GM06990 (cell line): Measurements from ENCODE around the gene ARG2.

Experiments
- DNase-seq: peaks from one replicate; pipeline ENCODE4 v3.0.0-alpha.2; 2011; ENCODE audit not compliant: insufficient read length; ENCODE audit errors: extremely low read depth
- H3K27me3 ChIP-seq: replicated peaks from 2 replicates; pipeline ENCODE4 v1.6.0; 2011; ENCODE audit warnings: low read length; ENCODE audit not compliant: control insufficient read depth, insufficient read depth
- H3K36me3 ChIP-seq: 2 replicates; pipeline ENCODE4 v1.5.1; 2011; ENCODE audit warnings: low read length; ENCODE audit not compliant: control insufficient read depth, insufficient read depth
- H3K4me3 ChIP-seq: replicated peaks from 2 replicates; pipeline ENCODE4 v1.5.1; 2011; ENCODE audit warnings: low read depth, mild to moderate bottlenecking, control low read depth, low read length
- TF ChIP-seq, protein P1 (sequence below): IDR thresholded peaks from 2 replicates; pipeline ENCODE4 v1.5.1; 2011; ENCODE audit warnings: low read length, control low read depth, mild to moderate bottlenecking, inconsistent platforms; ENCODE audit not compliant: insufficient read depth, poor library complexity, severe bottlenecking

The ARG2 gene

DNA sequence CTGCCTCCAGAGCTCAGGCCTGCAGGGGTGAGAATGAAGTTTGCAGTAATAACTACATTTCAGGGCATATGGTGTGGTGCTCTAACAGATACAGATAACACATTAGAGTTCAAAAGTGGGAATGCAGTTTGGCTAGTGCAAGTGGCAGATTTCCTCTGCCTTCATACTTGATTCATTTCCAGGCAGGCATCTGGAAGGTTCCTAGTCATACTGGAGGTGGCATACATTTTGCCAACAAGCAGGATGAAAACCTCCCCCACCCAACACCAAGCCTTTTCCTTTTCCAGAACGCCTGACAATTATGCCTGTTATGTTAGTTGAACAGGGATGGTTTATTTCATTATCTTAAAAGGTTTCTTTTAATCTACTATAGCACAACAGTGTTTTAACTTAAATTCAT lies 30.4 kb downstream of the ARG2 start:
- no peak for DNase-seq
- H3K36me3 ChIP-seq = peaks cover 8% of the 10 kb centered on the region
- TF ChIP-seq, protein P1, sequence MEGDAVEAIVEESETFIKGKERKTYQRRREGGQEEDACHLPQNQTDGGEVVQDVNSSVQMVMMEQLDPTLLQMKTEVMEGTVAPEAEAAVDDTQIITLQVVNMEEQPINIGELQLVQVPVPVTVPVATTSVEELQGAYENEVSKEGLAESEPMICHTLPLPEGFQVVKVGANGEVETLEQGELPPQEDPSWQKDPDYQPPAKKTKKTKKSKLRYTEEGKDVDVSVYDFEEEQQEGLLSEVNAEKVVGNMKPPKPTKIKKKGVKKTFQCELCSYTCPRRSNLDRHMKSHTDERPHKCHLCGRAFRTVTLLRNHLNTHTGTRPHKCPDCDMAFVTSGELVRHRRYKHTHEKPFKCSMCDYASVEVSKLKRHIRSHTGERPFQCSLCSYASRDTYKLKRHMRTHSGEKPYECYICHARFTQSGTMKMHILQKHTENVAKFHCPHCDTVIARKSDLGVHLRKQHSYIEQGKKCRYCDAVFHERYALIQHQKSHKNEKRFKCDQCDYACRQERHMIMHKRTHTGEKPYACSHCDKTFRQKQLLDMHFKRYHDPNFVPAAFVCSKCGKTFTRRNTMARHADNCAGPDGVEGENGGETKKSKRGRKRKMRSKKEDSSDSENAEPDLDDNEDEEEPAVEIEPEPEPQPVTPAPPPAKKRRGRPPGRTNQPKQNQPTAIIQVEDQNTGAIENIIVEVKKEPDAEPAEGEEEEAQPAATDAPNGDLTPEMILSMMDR = no peak

DNA sequence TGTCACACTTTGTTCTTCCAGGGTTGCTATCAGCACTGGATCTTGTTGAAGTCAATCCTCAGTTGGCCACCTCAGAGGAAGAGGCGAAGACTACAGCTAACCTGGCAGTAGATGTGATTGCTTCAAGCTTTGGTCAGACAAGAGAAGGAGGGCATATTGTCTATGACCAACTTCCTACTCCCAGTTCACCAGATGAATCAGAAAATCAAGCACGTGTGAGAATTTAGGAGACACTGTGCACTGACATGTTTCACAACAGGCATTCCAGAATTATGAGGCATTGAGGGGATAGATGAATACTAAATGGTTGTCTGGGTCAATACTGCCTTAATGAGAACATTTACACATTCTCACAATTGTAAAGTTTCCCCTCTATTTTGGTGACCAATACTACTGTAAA lies 31.0 kb downstream of the ARG2 start:
- DNase-seq = no peak
- peaks cover 8% of the 10 kb centered on the region for H3K36me3 ChIP-seq
- TF ChIP-seq, protein P1 = no peak
- no peaks in the 10 kb centered on the region for H3K27me3 ChIP-seq
- H3K4me3 ChIP-seq = no peak overlapping the region

More for the DNA sequence above, 30.4 kb downstream of the ARG2 start:
- Histone ChIP-seq H3K27me3 (no peaks in the 10 kb centered on the region), H3K4me3 (no peak overlapping the region)

DNA sequence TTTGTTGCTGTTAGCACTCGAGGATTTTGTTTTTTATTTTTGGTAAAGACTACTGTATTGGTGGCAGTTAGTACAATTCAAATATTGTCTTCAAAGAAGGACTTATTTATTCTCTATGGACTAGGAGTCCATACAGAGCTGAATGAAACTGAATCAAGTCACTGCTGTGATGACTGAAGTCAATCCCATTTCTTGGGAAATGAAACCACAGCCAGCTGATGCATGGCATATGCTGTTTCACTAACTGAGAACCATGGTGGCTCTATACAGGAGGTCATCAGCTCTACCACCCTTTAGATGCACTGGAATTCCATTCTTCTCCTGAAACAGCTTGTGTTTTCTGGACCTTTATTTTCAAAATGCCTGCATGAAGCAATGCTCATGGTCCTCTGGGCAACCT lies 32.5 kb downstream of the ARG2 start:
- H3K36me3 ChIP-seq = peaks cover 8% of the 10 kb centered on the region
- no peak for DNase-seq
- TF ChIP-seq, protein P1 = no peak
- H3K27me3 ChIP-seq = no peaks in the 10 kb centered on the region
- no peak overlapping the region for H3K4me3 ChIP-seq

DNA sequence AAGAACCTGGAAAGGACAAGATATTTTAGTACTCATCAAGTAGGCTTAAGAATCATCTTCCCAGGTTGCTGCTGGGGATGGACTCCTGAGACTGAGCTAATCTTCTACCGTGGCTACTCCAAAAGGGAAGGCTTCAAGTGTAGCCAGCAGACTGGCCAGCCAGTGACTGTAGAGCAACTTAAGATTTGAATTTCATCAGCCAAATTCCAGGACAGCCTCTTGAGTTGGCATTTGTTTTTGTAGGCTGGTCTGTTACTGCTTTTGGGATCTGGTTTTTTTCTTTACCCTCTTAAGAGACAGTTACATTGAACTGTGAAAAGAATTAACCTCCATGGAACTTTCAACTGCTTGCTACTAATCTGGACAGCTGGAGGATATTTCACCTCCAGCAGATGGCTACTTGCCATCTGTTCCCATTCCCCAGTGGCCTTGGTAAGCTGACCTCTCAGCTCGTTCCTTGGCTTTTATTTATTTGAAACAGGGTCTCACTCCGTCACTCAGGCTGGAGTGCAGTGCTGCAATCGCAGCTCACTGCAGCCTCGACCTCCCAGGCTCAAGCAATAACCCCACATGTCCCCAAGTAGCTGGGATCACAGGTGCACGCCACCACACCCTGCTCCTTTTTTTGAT lies 34.0 kb downstream of the ARG2 start:
- TF ChIP-seq, protein P1 = no peak
- H3K36me3 ChIP-seq = peaks cover 8% of the 10 kb centered on the region
- H3K4me3 ChIP-seq = no peak overlapping the region
- H3K27me3 ChIP-seq = no peaks in the 10 kb centered on the region
- DNase-seq = no peak

DNA sequence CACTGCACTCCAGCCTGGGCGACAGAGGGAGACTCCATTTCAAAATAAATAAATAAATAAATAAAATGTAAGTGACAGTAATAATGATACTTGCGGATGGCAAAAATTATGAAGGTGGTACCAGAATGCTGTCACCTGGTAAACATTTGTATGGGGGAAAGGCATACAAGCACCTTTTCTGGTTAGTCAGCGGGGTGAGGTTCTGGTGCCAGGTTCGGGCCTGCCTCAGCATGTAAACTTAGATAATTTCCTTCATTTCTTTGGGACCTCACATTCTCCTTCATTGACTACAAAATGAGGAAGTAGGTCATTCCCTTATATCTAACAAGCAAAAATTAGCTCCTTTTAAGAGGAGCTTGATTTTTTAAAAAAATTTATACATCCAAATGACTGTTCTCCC lies 43.9 kb downstream of the ARG2 start:
- TF ChIP-seq, protein P1 = no peak
- Histone ChIP-seq H3K36me3 (no peaks in the 10 kb centered on the region; the same call in 1 of the 2 replicates), H3K27me3 (no peaks in the 10 kb centered on the region), H3K4me3 (no peak overlapping the region)
- DNase-seq = no peak

DNA sequence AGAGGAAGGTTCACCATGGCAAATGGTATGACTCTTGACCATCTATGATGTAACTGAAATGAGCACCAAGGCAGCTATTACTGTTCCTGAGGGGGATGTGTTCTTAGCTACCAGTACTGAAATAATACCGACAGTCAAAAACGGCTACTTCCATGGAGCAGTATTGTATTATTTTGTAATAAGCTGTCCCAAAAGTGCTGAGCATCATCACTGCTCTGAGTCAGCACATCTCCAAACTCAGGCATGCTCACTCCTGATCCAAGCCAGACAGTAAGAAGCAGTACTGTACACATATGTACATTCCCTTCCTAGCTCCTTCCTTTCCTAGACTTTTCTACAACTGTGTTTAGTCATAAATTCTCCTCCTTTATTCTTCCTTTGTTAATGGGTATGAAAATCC lies 46.1 kb downstream of the ARG2 start:
- no peak overlapping the region for H3K4me3 ChIP-seq

More for the DNA sequence above, 46.1 kb downstream of the ARG2 start:
- DNase-seq = no peak
- no peaks in the 10 kb centered on the region for H3K27me3 ChIP-seq
- TF ChIP-seq, protein P1 = no peak
- H3K36me3 ChIP-seq = no peaks in the 10 kb centered on the region
